Hepatocyte (in vitro differentiated cells): ENCODE measurements around the gene EXOC7. TPM values are rescaled to one million over a fixed set of nuclear protein-coding genes. Genes with fewer than 3 reads are reported as not detected.

Experiments used
- DNase-seq: peaks from one replicate; pipeline ENCODE4 v3.0.0-alpha.2; 2016; ENCODE audit warnings: low spot score
- H2AFZ ChIP-seq: fragments of 200-600 bp; sonication (generic); 2 replicates; pipeline ENCODE4 v1.6.0; 2016; ENCODE audit warnings: antibody characterized with exemption, mild to moderate bottlenecking
- H3K27ac ChIP-seq: fragments of 200-600 bp; sonication (generic); 2 replicates; pipeline ENCODE4 v1.5.1; 2016; ENCODE audit warnings: mild to moderate bottlenecking
- H3K27me3 ChIP-seq: fragments of 200-600 bp; sonication (generic); 2 replicates; pipeline ENCODE4 v1.6.1; 2016
- H3K36me3 ChIP-seq: fragments of 200-600 bp; sonication (generic); replicated peaks from 2 replicates; pipeline ENCODE4 v1.5.1; 2016; ENCODE audit warnings: low read depth; ENCODE audit not compliant: insufficient read depth
- H3K4me1 ChIP-seq: fragments of 200-600 bp; sonication (generic); 2 replicates; pipeline ENCODE4 v1.5.1; 2016; ENCODE audit warnings: mild to moderate bottlenecking, moderate library complexity; ENCODE audit not compliant: insufficient read depth
- H3K4me2 ChIP-seq: fragments of 200-600 bp; sonication (generic); 2 replicates; pipeline ENCODE4 v1.6.0; 2016
- H3K4me3 ChIP-seq: fragments of 200-600 bp; sonication (generic); 2 replicates; pipeline ENCODE4 v1.5.1; 2016; ENCODE audit warnings: mild to moderate bottlenecking
- H3K79me2 ChIP-seq: fragments of 200-600 bp; sonication (generic); 2 replicates; pipeline ENCODE4 v1.6.0; 2017; ENCODE audit warnings: mild to moderate bottlenecking
- H3K9me2 ChIP-seq: fragments of 200-600 bp; sonication (generic); replicated peaks from 2 replicates; pipeline ENCODE4 v1.6.0; 2017; ENCODE audit warnings: mild to moderate bottlenecking; ENCODE audit not compliant: insufficient read depth
- H3K9me3 ChIP-seq: fragments of 200-600 bp; sonication (generic); 2 replicates; pipeline ENCODE4 v1.5.1; 2016; ENCODE audit warnings: low read depth, mild to moderate bottlenecking
- H4K20me1 ChIP-seq: fragments of 200-600 bp; sonication (generic); 2 replicates; pipeline ENCODE4 v1.6.0; 2016; ENCODE audit warnings: mild to moderate bottlenecking; ENCODE audit not compliant: insufficient read depth, poor library complexity, severe bottlenecking
- EZH2 ChIP-seq: fragments of 200-600 bp; sonication (generic); IDR thresholded peaks from 2 replicates; pipeline ENCODE4 v1.6.1; 2016; ENCODE audit warnings: antibody characterized with exemption, mild to moderate bottlenecking, borderline replicate concordance
- EZH2phosphoT487 ChIP-seq: fragments of 200-600 bp; sonication (generic); IDR thresholded peaks from one replicate; pipeline ENCODE4 v1.6.1; 2018; ENCODE audit warnings: antibody characterized with exemption, mild to moderate bottlenecking, low read depth, moderate library complexity; ENCODE audit not compliant: unreplicated experiment, severe bottlenecking
- WGBS: methylation state at CpG from one replicate; pipeline ENCODE4 v1.1.6; 2016; ENCODE audit warnings: low lambda C conversion rate; ENCODE audit errors: missing lambda C conversion rate; 5-methylcytosine and 5-hydroxymethylcytosine counted together
- polyA plus RNA-seq: library from polyadenylated mRNA; unstranded; fragments of >200 nt; fragmentation: Nextera tagmentation; extraction: Ambion mirVana; gene quantifications from 2 replicates; pipeline ENCODE4 v1.2.1, GENCODE V29; 2016
- total RNA-seq: library from RNA; depleted of rRNA; stranded (reverse); fragments of >200 nt; gene quantifications from 2 replicates; pipeline ENCODE4 v1.2.3, GENCODE V29; 2014
- TF ChIP-seq, protein P1 (sequence below): fragments of 200-600 bp; sonication (generic); IDR thresholded peaks from 2 replicates; pipeline ENCODE4 v1.5.1; 2016; ENCODE audit warnings: antibody characterized with exemption, mild to moderate bottlenecking; ENCODE audit not compliant: poor library complexity

The EXOC7 gene
- total and polyA plus RNA-seq, 2 experiments from 2014 or later = 92.9 to 95.6 TPM

DNA sequence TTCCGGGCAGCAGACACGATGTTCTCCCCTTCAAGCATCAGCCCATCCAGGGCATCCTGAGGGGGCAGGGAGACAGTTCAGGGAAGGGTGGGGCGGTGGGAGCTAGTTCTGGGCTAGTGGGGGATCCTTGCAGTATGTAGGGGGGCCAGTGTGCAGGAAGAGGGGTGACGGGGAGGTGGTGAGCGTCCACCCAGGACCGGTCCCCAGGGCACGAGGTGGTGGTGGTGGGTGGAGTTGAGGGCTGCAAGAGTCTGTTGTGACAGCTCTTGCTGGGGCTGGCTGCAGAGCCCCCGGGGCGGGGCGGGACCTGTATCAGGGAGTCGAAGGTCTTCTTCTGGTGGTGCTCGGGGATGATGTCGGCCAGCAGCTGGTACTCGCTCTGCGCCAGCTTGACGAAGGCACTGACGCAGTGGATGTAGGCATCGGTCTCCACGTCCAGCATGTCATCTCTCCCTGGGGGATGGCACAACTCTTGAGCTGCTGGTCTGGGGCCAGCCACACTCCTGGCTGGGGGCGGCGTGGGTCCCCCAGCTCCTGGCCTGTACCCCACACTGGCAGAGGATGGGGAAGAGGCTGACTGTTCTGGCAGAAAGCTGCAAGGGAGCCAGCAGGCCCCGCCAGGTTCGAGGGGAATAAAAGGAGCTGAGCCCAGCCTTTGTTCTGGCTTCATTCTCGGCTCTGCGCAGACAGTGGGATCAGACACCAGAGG, 14.6 kb downstream of the EXOC7 start:
- H3K4me1 ChIP-seq = no peaks in the 10 kb centered on the region
- H3K4me3 ChIP-seq = no peak overlapping the region
- H3K27me3 ChIP-seq = no peaks in the 10 kb centered on the region
- no peak overlapping the region for H3K27ac ChIP-seq
- WGBS = 95% methylated on average over 21 of the region's 25 CpGs
- no peak overlapping the region for H2AFZ ChIP-seq
- no peaks in the 10 kb centered on the region for H3K36me3 ChIP-seq
- TF ChIP-seq EZH2 (no peak), EZH2phosphoT487 (no peak)
- TF ChIP-seq, protein P1, sequence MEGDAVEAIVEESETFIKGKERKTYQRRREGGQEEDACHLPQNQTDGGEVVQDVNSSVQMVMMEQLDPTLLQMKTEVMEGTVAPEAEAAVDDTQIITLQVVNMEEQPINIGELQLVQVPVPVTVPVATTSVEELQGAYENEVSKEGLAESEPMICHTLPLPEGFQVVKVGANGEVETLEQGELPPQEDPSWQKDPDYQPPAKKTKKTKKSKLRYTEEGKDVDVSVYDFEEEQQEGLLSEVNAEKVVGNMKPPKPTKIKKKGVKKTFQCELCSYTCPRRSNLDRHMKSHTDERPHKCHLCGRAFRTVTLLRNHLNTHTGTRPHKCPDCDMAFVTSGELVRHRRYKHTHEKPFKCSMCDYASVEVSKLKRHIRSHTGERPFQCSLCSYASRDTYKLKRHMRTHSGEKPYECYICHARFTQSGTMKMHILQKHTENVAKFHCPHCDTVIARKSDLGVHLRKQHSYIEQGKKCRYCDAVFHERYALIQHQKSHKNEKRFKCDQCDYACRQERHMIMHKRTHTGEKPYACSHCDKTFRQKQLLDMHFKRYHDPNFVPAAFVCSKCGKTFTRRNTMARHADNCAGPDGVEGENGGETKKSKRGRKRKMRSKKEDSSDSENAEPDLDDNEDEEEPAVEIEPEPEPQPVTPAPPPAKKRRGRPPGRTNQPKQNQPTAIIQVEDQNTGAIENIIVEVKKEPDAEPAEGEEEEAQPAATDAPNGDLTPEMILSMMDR = no peak
- H3K4me2 ChIP-seq = no peak overlapping the region
- no peaks in the 10 kb centered on the region for H3K9me3 ChIP-seq
- H4K20me1 ChIP-seq = no peaks in the 10 kb centered on the region
- H3K9me2 ChIP-seq = no peaks in the 10 kb centered on the region
- DNase-seq = no peak
- no peaks in the 10 kb centered on the region for H3K79me2 ChIP-seq

DNA sequence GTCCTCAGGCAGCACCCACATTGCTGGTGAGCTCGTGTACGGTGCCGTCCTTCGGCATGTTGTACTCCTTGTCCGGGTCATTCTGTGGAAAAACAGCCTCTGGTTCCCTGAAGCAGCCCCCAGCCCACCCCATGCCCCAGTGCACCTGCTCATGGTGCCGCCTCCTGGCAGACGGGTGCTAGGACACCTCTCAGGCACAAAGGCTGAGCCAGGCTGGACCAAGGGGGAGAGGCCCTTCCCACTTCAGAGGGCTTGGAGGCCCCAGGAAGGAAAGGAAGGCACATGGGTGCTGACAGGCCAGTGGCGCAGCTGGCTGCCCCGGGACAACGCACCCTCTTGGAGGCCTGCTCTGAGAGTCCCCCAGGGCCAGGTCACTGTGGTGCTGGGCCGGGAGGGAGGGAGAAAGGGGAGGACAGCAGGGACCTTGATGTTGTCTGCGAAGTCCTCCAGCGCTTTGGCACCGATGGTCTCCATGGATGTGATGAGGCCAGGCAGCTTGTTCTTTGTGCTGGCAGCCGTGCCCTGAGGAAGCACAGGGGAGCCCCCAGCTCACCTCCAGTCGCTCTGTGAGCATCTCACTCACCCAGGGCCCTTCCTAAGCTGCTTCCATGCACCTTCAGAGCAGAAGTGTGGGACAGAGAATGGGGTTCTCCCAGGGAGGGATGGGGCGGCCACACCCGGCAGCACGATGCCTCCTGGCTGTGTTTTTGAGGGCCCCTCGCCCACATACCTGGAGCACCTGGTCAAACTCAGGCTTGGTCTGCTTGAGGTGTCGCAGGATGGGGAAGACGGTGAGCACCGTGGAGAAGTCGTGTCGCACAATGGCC, 15.3 kb downstream of the EXOC7 start:
- no peaks in the 10 kb centered on the region for H3K79me2 ChIP-seq
- TF ChIP-seq EZH2phosphoT487 = no peak
- no peak for TF ChIP-seq EZH2
- TF ChIP-seq, protein P1 = no peak
- no peak overlapping the region for H2AFZ ChIP-seq
- H3K27me3 ChIP-seq = no peaks in the 10 kb centered on the region
- 93% methylated on average over 24 of the region's 25 CpGs for WGBS
- DNase-seq = no peak
- no peak overlapping the region for H3K4me2 ChIP-seq
- no peaks in the 10 kb centered on the region for H3K9me3 ChIP-seq
- H3K36me3 ChIP-seq = no peaks in the 10 kb centered on the region
- H3K4me3 ChIP-seq = no peak overlapping the region
- no peak overlapping the region for H3K27ac ChIP-seq
- no peaks in the 10 kb centered on the region for H3K4me1 ChIP-seq
- no peaks in the 10 kb centered on the region for H3K9me2 ChIP-seq
- no peaks in the 10 kb centered on the region for H4K20me1 ChIP-seq

DNA sequence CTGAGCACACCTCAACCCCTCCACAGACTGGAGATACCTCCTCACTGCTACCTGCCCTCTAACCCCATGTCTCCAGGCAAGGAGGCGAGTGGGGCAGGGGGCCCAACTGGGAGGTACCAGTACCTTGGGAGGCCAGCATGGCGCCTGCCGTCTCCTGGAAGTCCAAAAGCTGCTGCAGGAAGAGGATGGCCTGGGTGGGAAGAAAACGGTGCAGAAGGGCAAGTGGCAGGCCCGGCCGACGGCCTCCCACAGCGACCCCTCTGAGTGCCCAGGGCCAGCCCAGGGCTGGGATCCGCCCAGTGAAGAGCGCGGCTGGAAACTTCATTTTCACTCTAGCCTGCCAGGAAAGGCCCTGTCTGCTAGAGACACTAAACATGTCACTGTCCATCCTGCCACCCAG, 16.1 kb downstream of the EXOC7 start:
- 91% methylated on average over 11 of the region's 11 CpGs for WGBS
- no peaks in the 10 kb centered on the region for H3K27me3 ChIP-seq
- no peak overlapping the region for H2AFZ ChIP-seq
- H3K4me1 ChIP-seq = no peaks in the 10 kb centered on the region
- no peaks in the 10 kb centered on the region for H4K20me1 ChIP-seq
- H3K79me2 ChIP-seq = no peaks in the 10 kb centered on the region
- no peaks in the 10 kb centered on the region for H3K9me3 ChIP-seq
- H3K4me3 ChIP-seq = no peak overlapping the region
- no peak for DNase-seq
- TF ChIP-seq EZH2 (no peak), EZH2phosphoT487 (no peak)
- TF ChIP-seq, protein P1 = no peak
- no peak overlapping the region for H3K4me2 ChIP-seq
- H3K9me2 ChIP-seq = no peaks in the 10 kb centered on the region
- H3K36me3 ChIP-seq = no peaks in the 10 kb centered on the region
- H3K27ac ChIP-seq = no peak overlapping the region
